ENCODE results near the gene PRR33. TPM values are rescaled to one million over a fixed set of nuclear protein-coding genes. Genes with fewer than 3 reads are reported as not detected.
A peak's percentile ranks its signal among the peaks of the same experiment; 100 is the strongest.

The PRR33 gene
- total RNA-seq, 2 donors from 2014 or later, result not detected

DNA sequence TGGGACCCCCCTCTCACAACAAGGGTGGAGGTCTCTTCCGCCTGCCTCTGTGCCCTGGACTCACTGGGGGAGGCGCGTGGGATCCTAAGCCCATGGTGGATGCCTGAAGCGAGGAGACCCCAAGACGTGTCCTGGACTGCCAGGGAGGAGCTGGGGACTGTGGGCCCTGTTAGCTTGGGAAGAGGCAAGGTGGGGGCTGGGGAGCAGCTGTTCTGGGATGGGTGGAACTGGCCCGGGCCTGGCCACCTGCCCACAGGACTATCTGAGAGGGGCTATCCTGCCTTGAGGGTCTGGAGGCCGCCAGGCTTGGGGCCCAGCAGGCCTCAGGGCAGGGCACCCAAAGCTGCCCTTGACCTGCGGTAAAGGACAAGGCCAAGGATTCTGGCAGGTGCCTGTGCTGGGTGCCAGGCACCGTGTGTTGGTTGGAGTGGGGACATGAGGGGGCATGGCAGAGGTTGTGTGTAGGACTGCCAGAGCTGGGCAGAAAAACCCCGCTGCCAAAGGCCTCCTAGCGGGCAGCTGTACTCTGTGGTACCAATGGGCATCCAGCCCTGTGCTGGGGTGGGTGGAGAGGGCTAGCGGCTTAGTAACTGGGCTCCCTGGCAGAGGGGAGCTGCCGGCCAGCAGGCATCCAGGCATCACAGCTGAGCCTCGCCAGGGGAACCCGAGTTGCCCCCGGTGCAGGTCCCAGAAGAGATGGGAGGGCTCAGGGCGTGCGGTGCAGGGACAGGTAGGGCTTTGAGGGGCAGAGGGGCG lies 38.1 kb downstream of the PRR33 start:
- Histone ChIP-seq H3K9me3 (no peaks in the 10 kb centered on the region), H3K4me3 (peak overlapping the region; percentile 38), H3K27me3 (no peaks in the 10 kb centered on the region), H3K36me3 (no peaks in the 10 kb centered on the region), H3K27ac (peak overlapping the region; percentile 60), H3K4me1 (no peaks in the 10 kb centered on the region), H3K9ac (ENCODE audit: low read depth in 2 of 2, low read length in 2 of 2) (peak overlapping the region; percentile 43 to 81)
- no peak for DNase-seq
- intact Hi-C loops (cut with DNase I), result no loop called here
- TF ChIP-seq, protein P1, sequence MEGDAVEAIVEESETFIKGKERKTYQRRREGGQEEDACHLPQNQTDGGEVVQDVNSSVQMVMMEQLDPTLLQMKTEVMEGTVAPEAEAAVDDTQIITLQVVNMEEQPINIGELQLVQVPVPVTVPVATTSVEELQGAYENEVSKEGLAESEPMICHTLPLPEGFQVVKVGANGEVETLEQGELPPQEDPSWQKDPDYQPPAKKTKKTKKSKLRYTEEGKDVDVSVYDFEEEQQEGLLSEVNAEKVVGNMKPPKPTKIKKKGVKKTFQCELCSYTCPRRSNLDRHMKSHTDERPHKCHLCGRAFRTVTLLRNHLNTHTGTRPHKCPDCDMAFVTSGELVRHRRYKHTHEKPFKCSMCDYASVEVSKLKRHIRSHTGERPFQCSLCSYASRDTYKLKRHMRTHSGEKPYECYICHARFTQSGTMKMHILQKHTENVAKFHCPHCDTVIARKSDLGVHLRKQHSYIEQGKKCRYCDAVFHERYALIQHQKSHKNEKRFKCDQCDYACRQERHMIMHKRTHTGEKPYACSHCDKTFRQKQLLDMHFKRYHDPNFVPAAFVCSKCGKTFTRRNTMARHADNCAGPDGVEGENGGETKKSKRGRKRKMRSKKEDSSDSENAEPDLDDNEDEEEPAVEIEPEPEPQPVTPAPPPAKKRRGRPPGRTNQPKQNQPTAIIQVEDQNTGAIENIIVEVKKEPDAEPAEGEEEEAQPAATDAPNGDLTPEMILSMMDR (IDR thresholded peaks at IDR 0.05), result no peak

DNA sequence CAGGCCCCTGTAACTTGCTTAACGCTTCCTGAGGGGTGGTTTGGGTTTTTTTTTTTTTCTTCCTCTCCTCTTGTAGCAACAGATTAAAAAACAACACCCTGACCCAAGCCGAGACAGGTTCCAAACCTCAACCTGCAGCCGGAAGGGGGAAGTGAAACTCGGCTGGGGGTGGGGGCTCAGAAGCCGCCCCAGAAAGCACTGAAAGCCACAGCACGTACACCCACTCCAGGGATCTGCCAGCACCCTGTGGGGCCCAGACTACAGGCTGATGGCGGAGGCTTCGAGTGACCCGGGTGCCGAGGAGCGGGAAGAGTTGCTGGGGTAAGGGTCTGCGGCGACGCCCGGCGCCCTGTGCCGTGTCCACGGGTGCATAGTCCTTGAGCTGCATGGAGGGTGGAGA lies 38.8 kb downstream of the PRR33 start, which contains the start of gene LSP1:
TSS of gene LSP1 (plus strand) at position 208 of the 400 bp plus-strand sequence. CDS start at position 269, 61 bp downstream.
- peak within 1 kb of the TSS; percentile 38 for H3K4me3 ChIP-seq
- no peaks in the 10 kb centered on the region for H3K36me3 ChIP-seq
- peak within 1 kb of the TSS; percentile 43 to 81 for H3K9ac ChIP-seq (ENCODE audit: low read depth in 2 of 2, low read length in 2 of 2)
- H3K27me3 ChIP-seq, result no peaks in the 10 kb centered on the region
- intact Hi-C loops (cut with DNase I), result no loop called here
- TF ChIP-seq, protein P1 (IDR thresholded peaks at IDR 0.05), result no peak
- no peaks in the 10 kb centered on the region for H3K9me3 ChIP-seq
- no peak for DNase-seq
- peak within 1 kb of the TSS; percentile 60 for H3K27ac ChIP-seq
- H3K4me1 ChIP-seq, result no peaks in the 10 kb centered on the region

- Histone ChIP-seq H3K27me3 (no peaks in the 10 kb centered on the region), H3K4me1 (no peaks in the 10 kb centered on the region), H3K9me3 (no peaks in the 10 kb centered on the region), H3K9ac (ENCODE audit: low read depth in 2 of 2, low read length in 2 of 2) (peak overlapping the region in 1 of 2 donors; percentile 19), H3K36me3 (no peaks in the 10 kb centered on the region), H3K27ac (peak overlapping the region; percentile 57), H3K4me3 (peak overlapping the region; percentile 38)
- intact Hi-C loops (cut with DNase I), result no loop called here
- DNase-seq, result no peak
- TF ChIP-seq, protein P1 (IDR thresholded peaks at IDR 0.05), result no peak
Observed at GRCh38 chr11:1852271-1852876, 39.3 kb downstream of the PRR33 start.

GRCh38 chr11:1851468-1852180 lies 40.1 kb downstream of the PRR33 start:
- Histone ChIP-seq H3K9ac (ENCODE audit: low read depth in 2 of 2, low read length in 2 of 2) (peak overlapping the region; percentile 19 to 24), H3K27me3 (no peaks in the 10 kb centered on the region), H3K4me3 (no peak overlapping the region), H3K27ac (peak overlapping the region; percentile 57), H3K4me1 (no peaks in the 10 kb centered on the region), H3K9me3 (no peaks in the 10 kb centered on the region), H3K36me3 (no peaks in the 10 kb centered on the region)
- no peak for DNase-seq
- TF ChIP-seq, protein P1 (IDR thresholded peaks at IDR 0.05), result no peak
- intact Hi-C loops (cut with DNase I), result no loop called here

- H3K27me3 ChIP-seq, result no peaks in the 10 kb centered on the region
- H3K4me1 ChIP-seq, result no peaks in the 10 kb centered on the region
- H3K9ac ChIP-seq (ENCODE audit: low read depth in 2 of 2, low read length in 2 of 2), result no peak overlapping the region
- intact Hi-C loops (cut with DNase I), result no loop called here
- no peaks in the 10 kb centered on the region for H3K36me3 ChIP-seq
- no peak for DNase-seq
- TF ChIP-seq, protein P1 (IDR thresholded peaks at IDR 0.05), result no peak
- no peak overlapping the region for H3K27ac ChIP-seq
- no peak overlapping the region for H3K4me3 ChIP-seq
- no peaks in the 10 kb centered on the region for H3K9me3 ChIP-seq
Observed at GRCh38 chr11:1848640-1849430, 42.9 kb downstream of the PRR33 start.

Measured in colonic mucosa (tissue), 4 donors.